GM19438 (cell line): ENCODE measurements around the gene CERT1.
"Not testable (repeated sequence)": the region's sequence is repeated elsewhere in the genome, so short reads cannot be mapped to it uniquely, and the experiment has no call there.

Source experiments
- ATAC-seq: cut with Tn5 transposase; IDR thresholded peaks from one replicate; pipeline ENCODE4 v1.9.1; 2021; ENCODE audit warnings: low read depth; ENCODE audit not compliant: unreplicated experiment

Gene CERT1

GRCh38 chr5:75358117-75358516, 153.3 kb downstream of the CERT1 start:
- ATAC-seq, result no peak

GRCh38 chr5:75356719-75357118, 154.7 kb downstream of the CERT1 start:
- ATAC-seq, result no peak

- ATAC-seq, result no peak
Measured at GRCh38 chr5:75355236-75355635, 156.2 kb downstream of the CERT1 start.

- no peak for ATAC-seq
Measured at GRCh38 chr5:75351139-75351926, 160.1 kb downstream of the CERT1 start.

- no peak for ATAC-seq
Measured at GRCh38 chr5:75349663-75350062, 161.8 kb downstream of the CERT1 start.

GRCh38 chr5:75348241-75348640, 163.2 kb downstream of the CERT1 start:
- ATAC-seq, result no peak

GRCh38 chr5:75342836-75343235, 168.6 kb downstream of the CERT1 start:
- ATAC-seq, result no peak

GRCh38 chr5:75341934-75342333, 169.5 kb downstream of the CERT1 start:
- no peak for ATAC-seq

GRCh38 chr5:75340714-75341478, 170.5 kb downstream of the CERT1 start:
- no peak for ATAC-seq

GRCh38 chr5:75338408-75338807, 173.0 kb downstream of the CERT1 start:
- ATAC-seq, result no peak

GRCh38 chr5:75337366-75338021, 173.9 kb downstream of the CERT1 start:
- ATAC-seq, result peak; percentile 5

- peak; percentile 98 for ATAC-seq
Measured at GRCh38 chr5:75336615-75337336, 174.7 kb downstream of the CERT1 start, which contains the start of gene HMGCR. Gene HMGCR, plus strand, starts transcription at chr5:75337220. Its CDS starts 5,386 bp downstream, at chr5:75342606.

- peak; percentile 2 for ATAC-seq
Measured at GRCh38 chr5:75335952-75336614, 175.3 kb downstream of the CERT1 start.

- no peak for ATAC-seq
Measured at GRCh38 chr5:75335486-75335885, 175.9 kb downstream of the CERT1 start.

GRCh38 chr5:75334413-75334812, 177.0 kb downstream of the CERT1 start:
- ATAC-seq, result not testable (repeated sequence)

- not testable (repeated sequence) for ATAC-seq
Measured at GRCh38 chr5:75333759-75334158, 177.7 kb downstream of the CERT1 start.

- ATAC-seq, result no peak
Measured at GRCh38 chr5:75331095-75332090, 180.0 kb downstream of the CERT1 start.

GRCh38 chr5:75330404-75330803, 181.0 kb downstream of the CERT1 start:
- ATAC-seq, result no peak
